ENCODE results near the gene PPP1R15B.
A peak's percentile ranks its signal among the peaks of the same experiment; 100 is the strongest.
"Not testable (repeated sequence)": the region's sequence is repeated elsewhere in the genome, so short reads cannot be mapped to it uniquely, and the experiment has no call there.

Gene PPP1R15B

GRCh38 chr1:204443871-204444581, 32.4 kb upstream of the PPP1R15B start:
- peak in 1 of 3 experiments; percentile 22 for DNase-seq (ENCODE audit: low read depth in 3 of 3)

DNA sequence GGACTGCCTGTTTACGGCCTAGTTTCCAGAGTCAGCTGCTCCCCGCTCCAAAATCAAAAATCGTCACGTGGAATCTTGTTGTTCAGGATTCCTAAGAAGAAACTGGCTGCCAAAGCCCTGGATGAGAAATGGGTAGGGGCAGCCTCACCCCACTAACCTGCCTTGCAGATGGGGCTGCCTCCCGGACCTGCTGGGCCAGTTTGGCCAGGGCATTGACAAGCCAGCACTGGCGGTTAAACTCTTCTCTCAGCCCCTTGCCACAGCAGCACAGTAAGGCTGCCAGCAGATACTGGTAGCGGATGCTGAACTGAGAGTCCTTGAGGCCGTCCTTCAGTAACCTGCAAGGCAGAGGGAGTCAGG, 31.6 kb upstream of the PPP1R15B start:
- DNase-seq (ENCODE audit: low read depth in 3 of 3), result no peak

DNA sequence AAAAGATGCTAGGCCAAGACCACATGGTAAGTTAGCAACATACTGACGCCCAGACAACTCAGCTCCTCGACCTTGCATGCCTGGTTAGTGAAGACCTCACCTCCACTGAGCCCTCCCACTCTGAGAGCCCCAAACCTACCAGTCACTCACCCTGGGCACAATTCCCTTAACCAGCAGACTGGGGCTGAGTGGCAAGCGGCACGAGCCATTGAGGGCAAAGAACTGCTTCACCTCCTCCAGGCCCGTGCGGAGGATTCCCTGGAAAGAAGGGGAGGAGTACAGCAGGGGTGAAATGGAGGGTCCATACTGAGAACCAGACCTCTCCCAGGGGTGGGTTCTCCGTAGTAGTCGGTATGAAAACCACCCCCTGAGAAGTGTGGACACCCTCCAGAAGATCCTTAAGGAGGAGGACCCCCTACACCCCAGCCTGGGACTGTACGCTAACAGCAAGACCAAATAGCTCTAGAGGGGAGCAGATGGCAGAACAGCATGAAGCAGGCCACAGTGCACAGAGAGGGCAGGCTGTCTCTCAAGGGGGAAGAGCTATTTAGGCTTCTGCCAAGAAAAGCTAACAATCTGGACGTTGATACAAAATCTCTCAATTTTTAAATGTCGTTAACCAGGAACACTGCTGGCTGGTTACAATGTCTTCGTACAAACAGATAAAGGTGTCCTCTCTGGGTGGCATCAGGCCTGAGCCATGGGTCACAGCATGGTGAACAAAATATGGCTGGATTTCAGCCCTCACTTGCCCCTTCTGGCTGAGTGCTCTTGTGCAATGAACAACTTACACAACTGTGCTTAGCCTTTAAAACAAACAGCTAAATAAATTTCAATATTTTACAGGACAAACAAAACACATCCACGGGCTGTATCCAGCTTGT, 31.0 kb upstream of the PPP1R15B start:
- DNase-seq (ENCODE audit: low read depth in 3 of 3), result no peak

- no peak for DNase-seq (ENCODE audit: low read depth in 3 of 3)
These were observed 29.9 kb upstream of the PPP1R15B start for GRCh38 chr1:204441558-204441957.

DNA sequence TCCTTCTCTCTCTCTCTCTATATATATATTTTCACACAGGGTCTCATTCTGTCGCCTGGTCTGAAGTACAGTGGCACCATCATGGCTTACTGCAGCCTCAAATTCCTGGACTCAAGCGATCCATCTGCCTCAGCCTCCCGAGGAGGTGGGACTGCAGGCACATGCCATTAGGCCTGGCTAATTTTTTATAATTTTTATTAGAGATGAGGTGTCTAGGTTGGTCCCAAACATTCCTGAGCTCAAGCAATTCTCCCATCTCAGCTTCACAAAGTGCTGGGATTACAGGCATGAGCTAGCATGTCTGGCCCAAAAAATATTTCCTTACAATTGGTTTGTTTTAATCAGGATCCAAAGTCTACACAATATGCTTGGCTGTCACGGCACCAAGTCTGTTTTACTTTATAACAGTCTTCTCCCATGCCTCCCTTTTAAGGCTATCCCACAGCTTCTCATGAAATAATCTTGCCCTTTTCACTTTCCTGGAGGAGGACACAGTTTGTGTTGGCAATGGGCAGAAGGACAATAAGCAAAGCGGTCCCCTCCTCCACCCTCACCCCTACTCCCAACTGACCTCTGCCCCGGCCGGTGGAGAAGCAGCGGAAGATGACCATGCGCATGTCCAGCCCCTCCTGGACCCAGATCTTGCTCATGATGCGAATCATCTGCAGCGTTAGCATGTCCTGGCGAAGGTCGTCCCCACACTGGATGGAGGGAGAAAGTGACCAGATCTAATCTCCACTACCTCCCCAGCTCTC, 28.2 kb upstream of the PPP1R15B start:
- no peak for DNase-seq (ENCODE audit: low read depth in 3 of 3)

GRCh38 chr1:204438628-204439027, 27.0 kb upstream of the PPP1R15B start:
- DNase-seq (ENCODE audit: low read depth in 3 of 3), result no peak

- DNase-seq (ENCODE audit: low read depth in 3 of 3), result no peak
These were observed 26.4 kb upstream of the PPP1R15B start for GRCh38 chr1:204437796-204438570.

DNA sequence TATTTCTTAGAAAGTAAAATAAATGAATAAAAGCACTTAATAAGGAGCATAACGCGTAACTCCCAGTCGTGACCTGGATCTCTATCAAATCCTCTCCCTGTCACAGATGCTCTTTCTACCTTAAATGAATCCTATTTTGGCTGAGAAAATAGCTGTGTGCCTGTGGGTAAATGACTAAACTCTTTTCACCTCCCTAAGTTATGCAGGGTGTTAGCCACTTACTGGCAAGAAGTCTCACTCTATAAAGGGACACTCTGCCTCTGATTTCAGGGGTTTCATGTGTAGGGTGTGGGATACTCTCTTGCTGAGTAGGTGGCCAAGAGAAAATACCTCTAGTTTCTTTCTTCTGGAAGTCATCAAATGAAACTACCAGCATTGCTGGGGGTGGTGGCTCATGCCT, 24.3 kb upstream of the PPP1R15B start:
- DNase-seq (ENCODE audit: low read depth in 3 of 3), result no peak

DNA sequence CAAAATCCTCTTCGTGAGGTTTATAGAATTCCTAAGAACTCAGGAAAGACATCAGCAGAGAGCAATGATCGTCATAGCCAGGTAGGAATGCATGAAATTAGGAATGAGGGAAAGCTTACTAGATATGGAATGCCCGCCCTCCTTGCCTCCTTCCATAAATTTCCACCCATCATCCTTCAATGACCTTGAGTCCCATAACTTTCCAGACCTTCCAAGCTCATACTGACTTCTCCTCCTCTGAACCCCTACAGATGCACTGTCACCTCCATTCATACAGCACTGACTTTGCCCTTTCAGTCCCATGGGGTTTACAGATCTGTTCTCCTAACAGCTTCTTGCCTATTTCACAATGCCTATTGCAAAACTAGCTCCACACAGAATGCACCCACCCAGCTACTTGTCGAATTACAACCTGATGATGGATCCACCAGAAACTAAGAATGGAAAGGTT, 23.8 kb upstream of the PPP1R15B start:
- no peak for DNase-seq (ENCODE audit: low read depth in 3 of 3)

- no peak for DNase-seq (ENCODE audit: low read depth in 3 of 3)
These were observed 22.6 kb upstream of the PPP1R15B start for GRCh38 chr1:204434116-204434755.

DNA sequence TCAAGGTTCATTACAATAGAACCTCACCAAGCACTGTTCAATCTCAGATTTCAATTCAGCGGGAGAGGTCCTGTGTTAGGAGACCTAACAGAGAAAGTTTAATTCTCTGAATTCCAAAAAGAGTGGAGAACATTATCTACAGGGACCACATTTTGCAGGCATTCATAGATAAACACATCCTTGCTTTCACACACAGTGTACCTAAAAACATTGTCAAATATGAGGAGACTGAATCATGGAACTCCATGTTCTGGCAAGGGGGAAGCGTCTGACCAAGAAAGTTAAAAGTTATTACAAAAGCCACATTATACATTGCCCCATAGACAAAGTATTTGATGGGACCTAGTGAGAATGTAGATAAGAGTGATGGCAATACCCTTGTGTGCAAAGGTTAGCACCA, 21.1 kb upstream of the PPP1R15B start:
- no peak for DNase-seq (ENCODE audit: low read depth in 3 of 3)

DNA sequence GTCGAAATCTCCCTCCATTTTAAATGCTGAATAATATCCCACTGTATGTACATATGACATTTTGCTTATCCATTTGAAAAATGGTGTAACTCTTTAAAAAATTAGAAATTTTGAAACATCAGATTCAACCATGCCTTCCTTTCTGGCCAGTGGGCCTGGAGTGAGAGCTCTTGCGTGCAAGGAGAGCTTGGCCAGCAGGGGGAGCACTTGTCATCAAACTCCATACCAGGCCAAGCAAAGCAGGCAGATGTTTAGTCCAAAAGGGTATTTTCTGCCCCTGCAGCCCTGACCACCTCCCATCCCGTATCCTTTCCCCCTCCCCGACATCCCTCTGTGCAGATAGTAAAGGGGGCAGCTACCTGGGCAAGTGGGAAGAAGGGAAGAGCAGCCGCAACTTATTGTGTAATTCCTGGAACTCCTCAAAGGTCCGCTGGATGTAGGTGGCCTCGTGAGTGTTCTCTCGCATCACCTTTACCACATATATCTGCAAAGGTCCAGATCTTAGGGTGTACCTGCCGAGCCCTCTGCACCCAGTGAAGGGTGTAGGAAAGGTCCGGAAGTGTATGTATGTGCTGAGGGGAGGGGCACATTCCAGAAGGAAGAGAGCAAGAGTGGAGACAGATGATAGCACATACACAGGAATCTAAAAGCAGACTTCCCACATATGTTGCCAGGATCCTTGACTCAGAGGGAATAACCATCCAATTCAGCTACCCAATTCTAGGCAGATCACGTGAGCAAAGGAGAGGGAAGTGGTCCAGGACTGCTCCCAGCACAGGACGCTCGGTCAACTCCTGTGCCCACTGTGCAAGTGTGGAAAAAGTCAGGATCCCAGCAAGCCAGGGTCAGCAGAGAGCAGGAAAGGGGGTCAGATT, 19.9 kb upstream of the PPP1R15B start:
- DNase-seq (ENCODE audit: low read depth in 3 of 3), result peak; percentile 65 to 82 (median 71)

GRCh38 chr1:204429746-204430145, 18.1 kb upstream of the PPP1R15B start:
- DNase-seq (ENCODE audit: low read depth in 3 of 3), result no peak

DNA sequence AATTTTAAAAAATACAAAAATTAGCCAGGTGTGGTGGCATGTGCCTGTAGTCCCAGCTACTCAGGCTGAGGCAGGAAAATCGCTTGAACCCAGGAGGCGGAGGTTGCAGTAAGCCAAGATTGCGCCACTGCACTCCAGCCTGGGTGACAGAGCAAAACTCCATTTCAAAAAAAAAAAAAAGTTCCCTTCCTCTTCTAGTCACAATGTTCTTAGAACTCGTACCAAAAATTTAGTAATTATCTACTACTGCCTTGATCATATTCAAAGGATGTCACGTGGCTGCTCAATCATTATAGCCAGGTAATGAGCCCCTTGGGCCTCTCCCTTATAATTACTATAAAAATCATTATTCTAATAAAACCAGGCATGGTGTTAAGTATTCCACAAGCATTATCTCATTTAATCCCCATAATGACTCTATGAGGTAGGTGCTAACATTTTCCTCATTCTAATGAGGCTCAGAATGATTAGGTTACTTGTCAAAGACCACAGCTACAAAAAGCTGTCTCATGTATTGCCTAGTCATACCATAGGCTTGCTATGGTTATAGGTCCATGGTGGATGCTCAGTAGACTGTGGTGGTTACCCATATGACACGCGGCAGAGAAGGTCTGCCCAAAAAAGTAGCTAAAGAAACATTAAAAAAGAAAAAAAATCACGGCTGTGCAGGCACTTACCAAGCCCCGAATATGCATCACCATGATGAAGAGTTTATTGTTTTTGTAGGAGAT, 15.5 kb upstream of the PPP1R15B start:
- no peak for DNase-seq (ENCODE audit: low read depth in 3 of 3)

GRCh38 chr1:204426474-204426873, 14.9 kb upstream of the PPP1R15B start:
- no peak for DNase-seq (ENCODE audit: low read depth in 3 of 3)

- no peak for DNase-seq (ENCODE audit: low read depth in 3 of 3)
These were observed 14.4 kb upstream of the PPP1R15B start for GRCh38 chr1:204426035-204426436.

- DNase-seq (ENCODE audit: low read depth in 3 of 3), result no peak
These were observed 13.0 kb upstream of the PPP1R15B start for GRCh38 chr1:204424621-204425020.

- not testable (repeated sequence) for DNase-seq (ENCODE audit: low read depth in 3 of 3)
These were observed 10.6 kb upstream of the PPP1R15B start for GRCh38 chr1:204422061-204422705.

DNA sequence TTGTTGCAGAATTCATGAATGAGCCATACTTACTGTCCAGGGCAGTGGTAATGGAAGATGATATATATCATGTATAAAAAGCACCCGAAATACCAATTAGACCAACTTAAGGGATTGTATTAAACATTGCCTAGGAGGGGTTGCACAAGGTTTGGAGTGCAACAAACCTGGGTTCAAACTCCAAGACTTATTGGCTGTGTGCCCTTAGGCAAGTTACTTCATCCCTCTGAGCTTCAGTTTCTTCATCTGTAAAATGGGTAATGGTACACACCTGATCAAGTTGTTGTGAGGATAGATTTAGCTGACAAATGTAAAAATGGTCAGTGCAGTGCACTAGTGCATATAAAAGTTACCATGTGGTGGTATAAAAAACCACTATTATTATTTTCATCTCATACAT, 9.8 kb upstream of the PPP1R15B start:
- DNase-seq (ENCODE audit: low read depth in 3 of 3), result no peak
